ENCODE measurements around the gene TEDC2. TPM values are rescaled to one million over a fixed set of nuclear protein-coding genes. Genes with fewer than 3 reads are reported as not detected.

TEDC2 gene
- total RNA-seq, 1 experiment from 2014 or later, result 48.5 TPM

DNA sequence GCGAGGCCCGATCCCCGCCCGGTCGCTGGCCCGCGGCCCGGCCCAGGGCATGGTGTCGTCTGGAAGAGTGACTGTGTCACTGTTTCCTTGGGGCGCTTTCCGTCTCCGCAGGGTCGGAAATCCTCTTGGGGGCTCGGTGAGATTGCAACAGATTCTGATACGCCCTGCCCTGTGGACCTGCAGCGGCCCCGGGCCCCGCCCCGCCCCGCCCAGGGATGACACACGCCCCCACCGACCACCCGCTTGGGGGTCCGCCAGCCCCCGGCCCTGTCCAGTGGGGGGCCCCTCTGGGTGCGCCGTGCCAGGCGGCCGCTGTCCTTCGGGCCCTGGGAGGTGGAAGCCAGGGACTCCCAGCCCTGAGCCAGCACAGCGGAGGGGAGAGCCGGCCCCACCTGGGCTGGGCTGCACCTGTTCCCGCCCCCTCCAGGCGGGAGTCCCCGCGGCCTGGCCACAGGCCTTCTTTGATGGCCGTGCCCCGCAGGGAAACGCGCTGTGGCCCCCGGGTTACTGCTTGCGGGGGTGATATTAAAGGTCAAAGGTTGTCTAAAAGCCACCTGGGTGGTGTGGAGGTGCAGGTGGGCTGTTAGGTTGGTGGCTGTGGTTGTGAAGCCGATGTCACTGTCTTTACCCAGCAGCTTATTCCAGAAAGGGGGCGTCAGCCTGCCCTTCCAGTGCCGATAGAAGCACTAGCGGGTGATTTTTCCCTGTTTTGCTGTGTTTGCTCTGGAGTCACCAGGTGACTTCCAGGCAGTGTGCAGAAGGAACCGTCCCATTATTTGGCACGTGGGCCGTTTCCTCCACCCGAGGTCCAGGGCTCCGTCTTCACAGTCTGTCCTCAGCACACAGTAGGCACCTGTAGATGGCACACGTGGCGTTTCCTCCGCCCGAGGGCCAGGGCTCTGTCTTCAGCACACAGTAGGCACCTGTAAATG is 15.8 kb downstream of the TEDC2 start:
- H3K4me3 ChIP-seq (ENCODE audit: low read depth, low read length, poor library complexity, severe bottlenecking), result peak overlapping the region; percentile 87
- no peaks in the 10 kb centered on the region for H3K27me3 ChIP-seq (replicated peaks; ENCODE audit: insufficient read depth, low read depth, low read length, poor library complexity)
- peak; percentile 47 for DNase-seq (ENCODE audit: low spot score)
- BruUV-seq (replicated peaks), result no TSS peak
- POLR2A ChIA-PET (ENCODE audit: low non-redundant PET), result no interaction called here
- no peaks in the 10 kb centered on the region for H3K36me3 ChIP-seq (ENCODE audit: insufficient read depth, low read length, poor library complexity, severe bottlenecking)
- CTCF ChIA-PET, result no interaction called here
- no peak for TF ChIP-seq EZH2 (IDR thresholded peaks at IDR 0.05; ENCODE audit: borderline replicate concordance, low read depth, low read length, poor library complexity, severe bottlenecking)
- TF ChIP-seq CTCF (conservative IDR thresholded peaks at IDR 0.05; ENCODE audit: low read depth, low read length), result no peak
- no peaks in the 10 kb centered on the region for H3K9me3 ChIP-seq (ENCODE audit: low read depth, low read length, poor library complexity, severe bottlenecking)
- intact Hi-C loops (cut with micrococcal nuclease; ENCODE audit: unreplicated experiment), result no loop called here
- H3K27ac ChIP-seq (ENCODE audit: low read depth, low read length, poor library complexity, severe bottlenecking), result peak overlapping the region; percentile 59
- H3K4me1 ChIP-seq (ENCODE audit: insufficient read depth, low read length, poor library complexity, severe bottlenecking), result peaks cover 32% of the 10 kb centered on the region

DNA sequence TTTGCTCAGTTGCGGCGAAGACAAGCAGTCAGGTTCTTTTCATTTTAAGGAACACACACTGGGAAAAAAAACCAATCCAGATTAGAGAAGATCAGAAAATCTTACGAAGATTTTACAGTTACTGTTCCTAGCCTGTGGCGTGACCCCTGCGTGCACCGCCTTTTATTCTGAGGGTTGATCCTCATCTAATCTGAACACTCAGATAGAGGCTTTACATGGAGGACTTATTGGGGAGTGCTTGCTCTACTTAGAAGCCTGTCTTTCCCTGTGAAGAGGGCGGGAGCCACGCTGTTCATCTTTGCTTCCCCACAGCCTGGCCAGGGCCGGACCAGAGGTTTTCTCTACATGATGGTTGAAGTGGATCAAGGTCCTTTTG is 16.4 kb downstream of the TEDC2 start:
- Histone ChIP-seq H3K4me3 (ENCODE audit: low read depth, low read length, poor library complexity, severe bottlenecking) (peak overlapping the region; percentile 87), H3K27ac (ENCODE audit: low read depth, low read length, poor library complexity, severe bottlenecking) (no peak overlapping the region), H3K4me1 (ENCODE audit: insufficient read depth, low read length, poor library complexity, severe bottlenecking) (peaks cover 29% of the 10 kb centered on the region), H3K27me3 (replicated peaks; ENCODE audit: insufficient read depth, low read depth, low read length, poor library complexity) (no peaks in the 10 kb centered on the region), H3K36me3 (ENCODE audit: insufficient read depth, low read length, poor library complexity, severe bottlenecking) (no peaks in the 10 kb centered on the region), H3K9me3 (ENCODE audit: low read depth, low read length, poor library complexity, severe bottlenecking) (no peaks in the 10 kb centered on the region)
- POLR2A ChIA-PET (ENCODE audit: low non-redundant PET), result no interaction called here
- intact Hi-C loops (cut with micrococcal nuclease; ENCODE audit: unreplicated experiment), result no loop called here
- no peak for TF ChIP-seq CTCF (conservative IDR thresholded peaks at IDR 0.05; ENCODE audit: low read depth, low read length)
- TF ChIP-seq EZH2 (IDR thresholded peaks at IDR 0.05; ENCODE audit: borderline replicate concordance, low read depth, low read length, poor library complexity, severe bottlenecking), result no peak
- BruUV-seq (replicated peaks), result no TSS peak
- CTCF ChIA-PET, result no interaction called here
- no peak for DNase-seq (ENCODE audit: low spot score)

- H3K36me3 ChIP-seq (ENCODE audit: insufficient read depth, low read length, poor library complexity, severe bottlenecking), result no peaks in the 10 kb centered on the region
- ChIA-PET CTCF (no interaction called here), POLR2A (ENCODE audit: low non-redundant PET) (no interaction called here)
- DNase-seq (ENCODE audit: low spot score), result no peak
- intact Hi-C loops (cut with micrococcal nuclease; ENCODE audit: unreplicated experiment), result no loop called here
- peaks cover 25% of the 10 kb centered on the region for H3K4me1 ChIP-seq (ENCODE audit: insufficient read depth, low read length, poor library complexity, severe bottlenecking)
- no peaks in the 10 kb centered on the region for H3K27me3 ChIP-seq (replicated peaks; ENCODE audit: insufficient read depth, low read depth, low read length, poor library complexity)
- no peak overlapping the region for H3K4me3 ChIP-seq (ENCODE audit: low read depth, low read length, poor library complexity, severe bottlenecking)
- no peaks in the 10 kb centered on the region for H3K9me3 ChIP-seq (ENCODE audit: low read depth, low read length, poor library complexity, severe bottlenecking)
- H3K27ac ChIP-seq (ENCODE audit: low read depth, low read length, poor library complexity, severe bottlenecking), result no peak overlapping the region
- no TSS peak for BruUV-seq (replicated peaks)
- TF ChIP-seq CTCF (conservative IDR thresholded peaks at IDR 0.05; ENCODE audit: low read depth, low read length) (no peak), EZH2 (IDR thresholded peaks at IDR 0.05; ENCODE audit: borderline replicate concordance, low read depth, low read length, poor library complexity, severe bottlenecking) (no peak)
Measured at GRCh38 chr16:2476741-2477140, 16.8 kb downstream of the TEDC2 start.
